ENCODE data around the gene TMEM259.
"Not testable (repeated sequence)": the region's sequence is repeated elsewhere in the genome, so short reads cannot be mapped to it uniquely, and the experiment has no call there.

TMEM259 gene

DNA sequence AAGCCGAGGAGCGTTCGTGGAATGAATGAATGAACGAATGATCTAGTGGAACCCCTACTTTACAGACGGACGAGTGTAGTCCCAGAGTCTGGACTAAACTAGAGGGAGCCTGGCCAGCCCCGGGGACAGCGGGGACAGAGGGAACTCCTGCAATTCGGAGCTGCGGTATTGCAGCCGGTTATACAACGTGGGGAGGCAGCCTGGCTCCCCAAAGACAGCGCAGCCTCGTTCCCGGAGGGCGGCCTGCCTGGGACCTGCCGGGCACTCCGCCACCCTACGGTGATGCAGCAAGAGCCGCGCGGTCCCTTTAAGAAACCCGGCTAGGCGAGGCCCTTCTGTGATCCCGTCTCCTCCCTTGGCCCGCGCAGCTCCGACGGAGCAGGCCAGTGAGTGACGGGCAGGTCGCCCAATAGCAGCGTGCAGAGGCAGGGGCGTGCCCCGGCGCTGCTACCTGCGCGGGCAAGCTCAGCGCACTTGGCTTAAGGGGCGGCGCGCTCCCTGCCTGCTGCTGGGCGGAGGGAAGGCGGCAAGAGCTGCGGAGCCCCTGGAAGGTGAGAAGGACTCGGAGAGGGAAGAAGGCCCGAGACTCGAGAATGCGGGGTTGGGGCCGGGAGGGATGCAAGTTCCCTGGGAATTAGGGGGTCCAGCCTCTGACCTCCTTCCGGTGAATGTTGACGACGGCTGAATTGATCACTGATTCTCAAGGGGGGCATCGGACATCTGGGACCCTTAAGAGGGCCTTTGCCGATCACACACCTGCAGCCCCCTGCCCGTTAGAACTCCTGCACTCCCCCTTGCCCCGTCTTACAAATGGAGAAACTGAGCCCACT, 18.9 kb upstream of the TMEM259 start, which contains the start of gene ABCA7:
TSS of gene ABCA7 (plus strand) at position 462 of the 830 bp plus-strand sequence. CDS start 1,255 bp downstream, outside the sequence.
- DNase-seq (ENCODE audit: low read depth) = peak; percentile 99

GRCh38 chr19:1038978-1039645, 18.2 kb upstream of the TMEM259 start:
- DNase-seq (ENCODE audit: low read depth) = no peak

DNA sequence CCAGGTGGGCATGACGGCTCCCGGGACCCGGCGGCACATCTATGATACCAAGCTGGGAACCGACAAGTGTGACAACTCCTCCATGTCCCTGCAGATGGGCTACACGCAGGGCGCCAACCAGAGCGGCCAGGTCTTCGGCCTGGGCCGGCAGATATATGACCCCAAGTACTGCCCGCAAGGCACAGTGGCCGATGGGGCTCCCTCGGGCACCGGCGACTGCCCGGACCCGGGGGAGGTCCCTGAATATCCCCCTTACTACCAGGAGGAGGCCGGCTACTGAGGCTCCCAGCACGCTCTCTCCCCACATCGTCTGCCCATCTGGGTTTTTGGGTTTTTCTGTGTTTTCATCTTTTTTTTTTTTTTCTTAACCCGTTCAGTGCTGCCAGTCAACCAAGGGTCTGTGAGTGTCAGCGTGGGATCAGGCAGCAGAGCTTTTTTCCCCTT, 16.7 kb upstream of the TMEM259 start:
- no peak for DNase-seq (ENCODE audit: low read depth)

DNA sequence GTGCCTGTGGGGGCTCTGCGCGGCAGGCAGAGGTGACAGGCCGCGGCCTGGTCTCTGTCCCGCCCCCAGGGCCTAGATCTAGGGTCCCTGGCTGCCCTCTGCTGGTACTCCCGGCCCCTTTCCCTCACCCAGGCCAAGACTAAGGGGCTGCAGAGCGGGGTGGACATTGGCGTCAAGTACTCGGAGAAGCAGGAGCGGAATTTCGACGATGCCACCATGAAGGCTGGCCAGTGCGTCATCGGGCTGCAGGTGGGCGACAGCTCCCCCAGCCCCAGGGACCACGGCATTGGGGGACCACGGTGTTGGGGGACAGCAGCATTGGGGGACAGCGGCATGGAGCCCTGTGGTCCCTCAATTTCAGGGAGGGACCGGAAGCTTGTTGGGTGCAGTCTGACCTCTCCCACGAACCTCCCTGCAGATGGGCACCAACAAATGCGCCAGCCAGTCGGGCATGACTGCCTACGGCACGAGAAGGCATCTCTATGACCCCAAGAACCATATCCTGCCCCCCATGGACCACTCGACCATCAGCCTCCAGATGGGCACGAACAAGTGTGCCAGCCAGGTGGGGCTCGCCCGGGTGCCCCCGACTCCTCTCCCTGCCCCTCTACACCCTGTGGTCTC, 15.2 kb upstream of the TMEM259 start:
- no peak for DNase-seq (ENCODE audit: low read depth)

- no peak for DNase-seq (ENCODE audit: low read depth)
Measured at GRCh38 chr19:1032264-1032867, 11.4 kb upstream of the TMEM259 start.

GRCh38 chr19:1028062-1028926, 7.4 kb upstream of the TMEM259 start:
- no peak for DNase-seq (ENCODE audit: low read depth)

- DNase-seq (ENCODE audit: low read depth) = no peak
Measured at GRCh38 chr19:1027650-1028061, 6.7 kb upstream of the TMEM259 start.

DNA sequence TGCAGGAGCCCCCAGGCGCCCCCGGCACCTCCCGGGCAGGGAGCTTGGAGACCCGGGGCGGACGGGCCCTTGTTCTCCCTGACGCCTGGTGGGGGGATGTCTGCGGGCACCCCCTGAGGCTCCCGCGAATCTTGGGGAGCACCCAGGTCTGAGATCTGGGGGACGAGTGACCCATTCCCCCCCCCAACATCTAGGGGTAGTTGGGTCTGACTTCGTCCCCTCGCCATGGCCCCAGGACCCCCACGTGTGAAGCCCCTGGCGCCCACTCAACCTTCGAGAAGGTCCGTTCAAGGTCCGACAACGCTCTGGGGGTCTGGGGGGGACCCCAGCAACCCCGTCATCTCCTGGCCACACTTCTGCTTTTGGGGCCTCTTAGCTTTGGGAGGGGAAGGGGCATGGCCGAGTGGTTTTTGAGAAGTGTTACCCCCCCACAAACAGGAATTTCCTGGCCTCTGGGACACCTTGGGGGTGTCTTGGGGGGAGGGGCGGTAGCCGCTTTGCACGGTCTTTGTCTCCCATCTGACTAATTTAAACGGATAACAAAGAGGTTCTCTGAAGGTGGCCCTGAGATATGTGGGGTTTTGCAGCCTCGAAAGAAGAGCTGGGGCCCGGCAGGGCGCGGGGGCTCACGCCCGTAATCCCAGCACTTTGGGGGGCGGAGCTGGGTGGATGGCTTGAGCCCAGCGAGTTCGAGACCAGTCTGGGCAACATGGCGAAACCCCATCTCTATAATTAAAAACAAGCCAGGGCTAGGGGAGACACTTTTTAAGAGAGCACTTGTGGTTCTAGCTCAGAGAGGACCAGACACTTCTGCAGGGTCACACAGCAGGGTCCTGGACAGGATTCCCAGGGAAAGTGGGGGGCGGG, 6.1 kb upstream of the TMEM259 start:
- no peak for DNase-seq (ENCODE audit: low read depth)

GRCh38 chr19:1025960-1026782, 5.2 kb upstream of the TMEM259 start, which contains the start of gene CNN2:
CNN2 (plus strand) TSS chr19:1026608; CDS start chr19:1026662, 54 bp downstream.
- DNase-seq (ENCODE audit: low read depth) = no peak

- not testable (repeated sequence) for DNase-seq (ENCODE audit: low read depth)
Measured at GRCh38 chr19:1025080-1025479, 4.2 kb upstream of the TMEM259 start.

- DNase-seq (ENCODE audit: low read depth) = not testable (repeated sequence)
Measured at GRCh38 chr19:1023883-1024188, 2.9 kb upstream of the TMEM259 start.

GRCh38 chr19:1019980-1020867, 699 bp downstream of the TMEM259 start:
- DNase-seq (ENCODE audit: low read depth) = no peak

- no peak for DNase-seq (ENCODE audit: low read depth)
Measured at GRCh38 chr19:1019616-1019961, 1.3 kb downstream of the TMEM259 start.

GRCh38 chr19:1018932-1019615, 1.8 kb downstream of the TMEM259 start:
- no peak for DNase-seq (ENCODE audit: low read depth)

GRCh38 chr19:1018393-1018792, 2.5 kb downstream of the TMEM259 start:
- DNase-seq (ENCODE audit: low read depth) = no peak

- no peak for DNase-seq (ENCODE audit: low read depth)
Measured at GRCh38 chr19:1017906-1018305, 3.0 kb downstream of the TMEM259 start.

DNA sequence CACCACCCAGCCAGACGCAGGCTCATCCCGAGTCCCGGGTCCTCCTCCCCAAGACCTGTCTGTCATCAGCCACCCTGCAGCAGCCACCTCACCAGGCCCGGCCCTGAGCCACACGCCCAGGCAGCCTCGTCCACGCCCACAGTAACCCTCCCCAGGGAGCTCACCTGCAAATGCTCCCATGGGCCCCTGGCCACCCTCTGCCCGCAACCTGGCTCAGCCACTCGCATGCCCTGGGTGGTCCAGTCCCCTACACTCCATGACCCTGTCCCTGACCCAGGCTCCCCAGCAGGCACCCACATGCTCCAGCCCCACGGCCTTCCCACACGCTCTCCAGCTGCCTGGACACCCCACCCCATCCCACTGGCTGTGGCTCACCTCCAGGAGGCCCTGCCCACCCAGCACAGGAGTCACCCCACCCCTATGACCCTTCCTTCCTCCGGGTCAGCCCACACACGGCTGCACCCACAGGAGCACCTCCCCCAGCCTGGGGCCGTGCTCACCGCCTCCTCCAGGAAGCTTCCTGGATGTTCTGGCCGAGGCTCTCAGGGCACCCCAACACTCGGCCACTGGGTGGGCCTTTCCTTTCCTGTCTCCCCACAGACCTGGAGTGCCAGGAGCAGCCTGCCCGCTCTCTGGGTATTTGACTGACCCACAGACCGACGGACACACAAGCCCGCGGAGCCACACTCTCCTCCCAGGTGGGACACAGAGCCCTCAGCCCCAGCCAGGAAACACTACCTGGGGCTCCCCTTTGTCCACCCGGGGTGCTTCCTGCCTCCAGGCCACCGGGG, 3.6 kb downstream of the TMEM259 start:
- no peak for DNase-seq (ENCODE audit: low read depth)
